HG02970 (cell line): Measurements from ENCODE around the gene NEUROD1.

Experiments used
- ATAC-seq: cut with Tn5 transposase; IDR thresholded peaks from one replicate; pipeline ENCODE4 v1.9.1; 2021; ENCODE audit warnings: mild to moderate bottlenecking, moderate library complexity, moderate number of reproducible peaks; ENCODE audit not compliant: unreplicated experiment, low FRiP score

The NEUROD1 gene

DNA sequence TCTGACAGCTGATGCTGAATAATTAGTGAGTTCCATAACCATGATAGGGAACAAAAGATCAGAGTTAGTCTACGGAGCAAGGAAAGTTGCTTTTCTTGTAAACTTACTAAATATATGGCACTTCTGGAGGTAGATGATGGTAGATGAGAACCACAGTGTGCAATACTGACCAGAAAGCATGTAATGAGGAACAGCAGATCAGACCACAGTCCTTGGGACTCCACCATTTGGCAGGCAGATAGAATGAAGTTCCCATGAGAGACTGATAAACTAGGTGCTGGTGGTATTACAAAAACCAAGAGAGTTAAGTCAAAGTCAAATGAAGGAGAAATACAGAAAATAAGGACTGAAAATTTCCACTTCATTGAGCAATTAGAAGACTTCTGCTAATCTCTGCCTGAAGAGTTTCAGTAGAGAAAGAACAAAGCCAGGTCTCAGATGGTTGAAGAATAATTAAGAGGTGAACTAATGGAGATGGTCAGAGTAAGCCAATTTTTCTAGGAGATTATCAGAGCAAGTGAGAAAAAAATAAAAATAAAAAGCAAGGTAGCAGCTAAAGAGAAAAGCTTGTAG lies 33.8 kb downstream of the NEUROD1 start:
- no peak for ATAC-seq

DNA sequence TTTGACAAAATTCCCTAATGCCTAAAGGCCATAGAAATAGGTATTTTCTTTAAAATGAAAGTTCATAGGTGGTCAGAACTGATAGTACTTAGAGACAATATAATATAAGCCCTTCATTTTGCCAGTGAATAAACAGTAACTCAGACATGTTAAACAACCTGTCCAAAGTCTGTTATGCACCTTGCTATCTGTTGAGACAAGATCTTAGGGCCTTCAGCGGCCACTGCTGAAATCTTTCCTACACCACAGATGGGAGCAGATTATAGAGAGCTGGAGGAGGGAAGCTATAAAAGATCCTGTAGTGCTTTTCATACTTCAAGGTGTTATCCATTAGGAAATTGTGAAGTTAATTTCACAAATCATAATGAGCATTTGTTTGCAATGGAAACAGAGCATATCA lies 37.2 kb downstream of the NEUROD1 start:
- no peak for ATAC-seq

DNA sequence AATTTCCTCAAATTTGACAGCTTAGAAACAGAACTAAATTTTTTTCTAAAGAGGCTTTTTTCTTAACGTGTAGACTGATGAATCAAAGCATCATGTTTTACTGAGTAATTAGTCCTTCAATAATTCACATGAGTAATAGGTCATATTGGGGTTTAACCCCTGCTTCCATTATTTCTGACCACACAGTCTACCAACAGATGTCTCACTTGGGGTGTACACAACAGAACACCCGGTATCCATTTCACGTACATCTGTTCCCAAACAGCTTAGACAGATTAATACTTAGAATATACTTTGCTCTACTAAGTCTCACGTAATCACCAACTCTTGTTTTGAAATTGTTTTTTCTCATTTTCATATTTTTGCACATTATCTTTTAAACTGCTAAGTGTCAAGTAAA lies 38.2 kb downstream of the NEUROD1 start:
- ATAC-seq = no peak

DNA sequence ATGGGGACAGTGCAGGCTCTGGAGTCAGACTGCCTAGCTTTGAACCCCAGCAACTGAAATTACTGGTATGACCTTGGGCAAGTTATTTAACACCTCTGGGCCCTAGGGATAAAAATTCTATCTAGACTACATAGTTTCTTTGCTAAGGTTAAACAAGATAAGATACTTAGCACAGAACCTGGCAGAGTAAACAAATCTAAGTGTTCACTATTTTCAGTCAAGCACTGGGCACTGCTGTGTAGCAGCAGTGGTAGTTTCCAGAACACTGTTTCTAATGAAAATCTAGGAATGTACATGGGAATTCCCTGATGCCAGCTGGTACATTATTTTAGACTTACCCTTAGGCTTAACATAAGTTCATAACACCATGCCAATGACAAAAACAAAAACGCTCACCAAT lies 40.6 kb downstream of the NEUROD1 start:
- ATAC-seq = no peak

DNA sequence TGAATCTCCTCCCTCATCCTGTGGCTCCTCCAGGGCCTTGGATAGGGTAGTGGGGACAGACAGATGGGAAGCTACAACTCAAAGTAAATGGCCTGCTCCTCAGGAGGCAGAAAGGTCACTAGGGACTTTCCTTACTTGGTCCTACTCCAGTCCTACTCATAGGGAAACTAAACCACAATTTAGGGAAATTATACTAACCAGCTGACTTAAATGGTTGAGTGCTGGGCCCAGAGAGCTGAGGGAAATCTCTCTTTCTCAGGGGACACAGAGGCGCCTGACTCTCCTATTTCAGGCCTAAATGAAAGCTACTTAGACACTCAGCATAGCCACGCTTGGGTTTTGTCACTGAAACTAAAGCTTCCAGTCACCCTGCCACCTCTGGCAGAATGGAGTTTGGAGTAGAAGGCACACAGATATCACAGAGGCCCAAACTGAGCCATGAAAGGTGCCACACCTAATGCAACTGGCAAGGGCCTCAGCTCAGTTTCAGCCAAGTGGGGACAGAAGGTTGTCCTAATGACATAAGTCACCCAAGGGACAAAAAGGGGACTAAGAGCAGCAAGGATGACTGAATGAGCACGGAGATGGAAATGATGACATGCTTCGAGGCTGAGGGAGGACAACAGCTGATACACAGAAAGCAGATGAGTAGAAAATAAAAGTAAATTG lies 47.5 kb downstream of the NEUROD1 start:
- ATAC-seq = peak; percentile 71

DNA sequence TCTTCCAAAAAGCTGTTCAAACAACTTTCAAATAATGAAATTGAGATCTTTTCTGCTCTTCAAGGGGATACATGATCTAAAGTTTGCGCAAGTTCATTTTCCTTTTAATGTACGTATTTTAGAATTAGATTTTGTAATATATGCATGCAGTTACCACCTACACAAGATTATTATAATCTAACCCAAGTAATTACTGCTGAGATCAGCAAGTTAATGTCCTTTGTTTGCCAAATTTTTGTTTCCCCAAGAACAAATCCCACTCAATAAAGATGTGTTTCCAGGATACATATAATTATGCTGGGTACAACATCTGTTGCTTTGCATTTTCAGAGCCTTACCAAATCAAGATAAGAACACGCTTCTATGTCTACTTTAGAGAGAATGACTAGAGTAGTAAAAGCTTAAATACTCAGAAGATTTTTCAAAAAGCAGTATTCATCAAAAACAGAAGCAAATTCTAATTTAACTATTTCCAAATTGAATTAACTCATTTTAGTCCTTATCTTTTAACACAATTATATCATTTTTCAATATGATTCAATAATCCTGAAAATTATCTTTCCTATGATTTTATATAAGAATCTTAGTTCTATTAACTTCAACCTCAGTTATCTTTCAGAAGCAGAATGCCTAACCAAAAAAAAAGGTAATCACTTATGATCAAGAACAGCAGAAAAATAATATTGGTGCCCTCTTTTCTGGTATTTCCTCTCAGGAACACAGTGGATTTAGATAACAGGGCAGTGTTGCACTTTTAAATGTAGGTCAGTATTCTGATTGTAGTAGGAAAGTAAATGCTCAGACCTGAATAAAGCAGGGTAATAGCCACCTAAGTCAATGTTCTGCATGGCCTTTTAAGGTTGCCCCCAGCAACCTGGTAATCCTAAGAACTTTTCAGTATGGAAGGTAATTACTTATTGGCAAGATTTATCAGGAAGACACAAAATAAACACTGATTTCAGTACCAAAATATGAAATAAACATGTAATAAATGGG lies 51.4 kb downstream of the NEUROD1 start:
- ATAC-seq = no peak

DNA sequence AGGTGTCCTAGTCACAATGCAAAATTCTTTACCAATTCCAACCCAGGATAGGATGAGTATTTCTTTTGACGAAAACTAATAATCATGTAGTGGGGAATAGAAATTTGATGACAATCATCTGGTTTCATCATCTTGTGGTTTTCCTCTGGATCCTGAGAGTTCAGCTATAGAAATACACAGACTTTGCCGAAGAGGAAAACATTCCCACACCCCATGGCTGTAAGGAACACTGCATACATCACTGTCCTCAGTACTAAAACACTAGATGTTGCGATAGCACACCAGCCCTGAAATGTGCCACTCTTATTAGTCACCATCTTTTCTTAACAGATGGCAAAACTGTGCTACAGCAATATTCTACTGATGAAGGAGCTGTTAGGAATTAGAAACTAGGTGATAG lies 52.8 kb downstream of the NEUROD1 start:
- no peak for ATAC-seq

DNA sequence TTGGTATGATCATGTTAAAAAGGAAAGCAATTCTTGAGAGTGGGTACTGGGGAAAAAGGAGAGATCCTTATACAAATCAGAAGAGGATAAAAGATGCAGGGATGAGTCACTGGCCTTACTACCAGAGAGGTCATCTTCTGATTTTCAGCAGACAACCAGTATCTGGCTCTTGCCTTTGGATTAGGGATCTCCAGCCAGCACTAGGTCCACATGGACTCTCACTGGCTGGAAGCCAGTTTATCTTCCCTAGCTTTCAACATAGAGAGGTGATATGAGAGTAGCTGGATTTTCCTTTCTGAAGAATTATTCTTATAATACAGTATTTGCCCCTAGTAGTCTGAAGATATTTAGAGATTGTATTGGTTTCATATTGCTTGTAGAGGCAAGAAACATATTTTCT lies 53.6 kb downstream of the NEUROD1 start:
- ATAC-seq = no peak
